Parathyroid adenoma (tissue), 2 donors: Measurements from ENCODE around the gene NAALADL2.
"Not testable (repeated sequence)": the region's sequence is repeated elsewhere in the genome, so short reads cannot be mapped to it uniquely, and the experiment has no call there.

Source experiments
- H2AFZ ChIP-seq: fragments of 300-600 bp; sonication (generic); one replicate; pipeline ENCODE4 v1.7.0; 2017; ENCODE audit warnings: antibody characterized with exemption, mild to moderate bottlenecking
- H3K27ac ChIP-seq: fragments of 300-600 bp; sonication (generic); one replicate; pipeline ENCODE4 v1.7.0; 2017
- H3K27me3 ChIP-seq: fragments of 300-600 bp; sonication (generic); one replicate; pipeline ENCODE4 v1.7.0; 2017; ENCODE audit warnings: low read length; ENCODE audit not compliant: control insufficient read depth, insufficient read depth
- H3K36me3 ChIP-seq: fragments of 300-600 bp; sonication (generic); one replicate; pipeline ENCODE4 v1.7.0; 2017; ENCODE audit warnings: low read length; ENCODE audit not compliant: control insufficient read depth, insufficient read depth
- H3K4me1 ChIP-seq: fragments of 300-600 bp; sonication (generic); one replicate; pipeline ENCODE4 v1.7.0; 2017; ENCODE audit warnings: control low read depth
- H3K4me2 ChIP-seq: fragments of 300-600 bp; sonication (generic); one replicate; pipeline ENCODE4 v1.7.0; 2017; ENCODE audit warnings: low read length
- H3K4me3 ChIP-seq: fragments of 300-600 bp; sonication (generic); one replicate; pipeline ENCODE4 v1.7.0; 2017; ENCODE audit warnings: low read depth, low read length
- H3K79me2 ChIP-seq: fragments of 300-600 bp; sonication (generic); one replicate; pipeline ENCODE4 v1.7.0; 2017; ENCODE audit warnings: control low read depth
- H3K9ac ChIP-seq: fragments of 300-600 bp; sonication (generic); one replicate; pipeline ENCODE4 v1.7.0; 2017; ENCODE audit warnings: mild to moderate bottlenecking
- H3K9me3 ChIP-seq: fragments of 300-600 bp; sonication (generic); one replicate; pipeline ENCODE4 v1.7.0; 2017; ENCODE audit warnings: low read length; ENCODE audit not compliant: control insufficient read depth
- CTCF ChIP-seq: fragments of 300-600 bp; sonication (generic); IDR thresholded peaks from one replicate; pipeline ENCODE4 v1.7.0; 2017; ENCODE audit warnings: antibody characterized with exemption, mild to moderate bottlenecking
- donor health status: primary hyperparathyroidism.

The NAALADL2 gene

GRCh38 chr3:175082631-175083030, 223.5 kb downstream of the NAALADL2 start:
- H3K36me3 ChIP-seq: no peaks in the 10 kb centered on the region
- H3K27me3 ChIP-seq: no peaks in the 10 kb centered on the region
- TF ChIP-seq CTCF: no peak
- no peaks in the 10 kb centered on the region for H3K9me3 ChIP-seq
- no peaks in the 10 kb centered on the region for H3K4me1 ChIP-seq
- H2AFZ ChIP-seq: no peak overlapping the region
- H3K4me2 ChIP-seq: no peak overlapping the region
- no peak overlapping the region for H3K27ac ChIP-seq
- H3K4me3 ChIP-seq: no peak overlapping the region
- no peak overlapping the region for H3K9ac ChIP-seq
- no peaks in the 10 kb centered on the region for H3K79me2 ChIP-seq

GRCh38 chr3:175087128-175087527, 228.0 kb downstream of the NAALADL2 start:
- not testable (repeated sequence) for H3K4me2 ChIP-seq, H3K4me3 ChIP-seq, H3K27ac ChIP-seq, H3K9ac ChIP-seq, H3K79me2 ChIP-seq, H2AFZ ChIP-seq, H3K27me3 ChIP-seq, H3K4me1 ChIP-seq, H3K9me3 ChIP-seq, H3K36me3 ChIP-seq

GRCh38 chr3:175088766-175089380, 229.7 kb downstream of the NAALADL2 start:
- no peaks in the 10 kb centered on the region for H3K79me2 ChIP-seq
- H3K27me3 ChIP-seq: no peaks in the 10 kb centered on the region

GRCh38 chr3:175091426-175092114, 232.4 kb downstream of the NAALADL2 start:
- Histone ChIP-seq H3K27ac (no peak overlapping the region), H3K79me2 (no peaks in the 10 kb centered on the region), H3K27me3 (no peaks in the 10 kb centered on the region), H2AFZ (no peak overlapping the region), H3K4me2 (no peak overlapping the region), H3K4me3 (no peak overlapping the region), H3K36me3 (no peaks in the 10 kb centered on the region), H3K9me3 (no peaks in the 10 kb centered on the region), H3K4me1 (no peaks in the 10 kb centered on the region), H3K9ac (no peak overlapping the region)
- no peak for TF ChIP-seq CTCF

More at GRCh38 chr3:175088766-175089380, 229.7 kb downstream of the NAALADL2 start:
- no peak for TF ChIP-seq CTCF
- Histone ChIP-seq H3K4me1 (no peaks in the 10 kb centered on the region), H3K9me3 (no peaks in the 10 kb centered on the region), H3K4me3 (no peak overlapping the region), H2AFZ (no peak overlapping the region), H3K9ac (no peak overlapping the region), H3K36me3 (no peaks in the 10 kb centered on the region), H3K27ac (no peak overlapping the region), H3K4me2 (no peak overlapping the region)

GRCh38 chr3:175093748-175094147, 234.6 kb downstream of the NAALADL2 start:
- TF ChIP-seq CTCF: no peak
- no peaks in the 10 kb centered on the region for H3K27me3 ChIP-seq
- no peak overlapping the region for H3K4me2 ChIP-seq
- no peak overlapping the region for H3K27ac ChIP-seq
- no peak overlapping the region for H2AFZ ChIP-seq
- no peaks in the 10 kb centered on the region for H3K79me2 ChIP-seq
- no peaks in the 10 kb centered on the region for H3K9me3 ChIP-seq
- H3K36me3 ChIP-seq: no peaks in the 10 kb centered on the region
- no peak overlapping the region for H3K4me3 ChIP-seq
- H3K9ac ChIP-seq: no peak overlapping the region
- H3K4me1 ChIP-seq: no peaks in the 10 kb centered on the region
